Measurements from ENCODE around the gene RSRP1.

GRCh38 chr1:25247024-25247828 is at the start of gene RSRP1:
- TF ChIP-seq POLR2A (IDR thresholded peaks at IDR 0.05; ENCODE audit: low read length) (peak; percentile 100), GATA1 (IDR thresholded peaks at IDR 0.05; ENCODE audit: low read depth, low read length) (no peak)
